GM19025 (cell line): Measurements from ENCODE around the gene DSC2.

Source experiments
- ATAC-seq: cut with Tn5 transposase; IDR thresholded peaks from one replicate; pipeline ENCODE4 v1.9.1; 2021; ENCODE audit warnings: mild to moderate bottlenecking, low read depth, moderate library complexity; ENCODE audit not compliant: unreplicated experiment

The DSC2 gene

GRCh38 chr18:31099450-31100230 lies 2.6 kb downstream of the DSC2 start:
- no peak for ATAC-seq

DNA sequence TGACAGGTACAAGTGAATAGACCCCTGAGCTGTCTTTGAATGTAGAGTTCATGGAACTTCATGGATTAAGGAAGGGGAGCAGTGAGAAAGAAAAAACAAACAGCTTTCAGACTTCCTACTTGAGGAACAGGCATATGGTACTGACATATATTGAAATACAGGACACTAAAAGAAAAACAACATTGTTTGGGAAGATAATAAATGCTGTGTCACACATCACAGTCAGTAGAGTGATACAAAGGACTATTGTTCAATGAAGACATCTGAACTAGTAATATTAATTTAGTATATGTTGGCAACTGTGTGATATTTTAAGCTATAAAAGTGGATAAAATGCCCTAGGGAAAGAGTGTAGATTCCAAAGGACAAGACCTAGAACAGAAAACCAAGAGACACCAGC lies 3.3 kb downstream of the DSC2 start:
- ATAC-seq = no peak

DNA sequence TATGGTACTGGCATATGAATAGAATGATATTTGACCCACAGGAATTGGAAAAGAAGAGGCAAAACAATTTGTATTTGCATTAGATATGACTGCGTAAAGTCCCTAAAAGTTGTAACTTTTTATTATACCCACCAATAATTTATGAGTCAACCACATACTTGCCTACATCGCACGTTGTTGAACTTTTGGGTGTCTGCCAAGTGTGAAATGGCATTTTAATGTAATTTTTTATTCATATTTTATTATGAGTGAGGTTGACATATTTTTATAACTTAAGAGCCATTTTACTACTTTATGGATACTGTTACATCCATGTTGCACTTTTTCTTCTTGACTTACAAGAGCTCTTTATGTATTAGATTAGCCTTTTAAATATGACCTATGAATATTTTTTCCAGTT lies 4.6 kb downstream of the DSC2 start:
- no peak for ATAC-seq

- ATAC-seq = no peak
Observed at GRCh38 chr18:31093880-31094279, 8.3 kb downstream of the DSC2 start.

- ATAC-seq = no peak
Observed at GRCh38 chr18:31093294-31093693, 8.9 kb downstream of the DSC2 start.

- no peak for ATAC-seq
Observed at GRCh38 chr18:31091350-31091749, 10.9 kb downstream of the DSC2 start.

GRCh38 chr18:31088532-31088931 lies 13.7 kb downstream of the DSC2 start:
- ATAC-seq = no peak

GRCh38 chr18:31079973-31080372 lies 22.2 kb downstream of the DSC2 start:
- no peak for ATAC-seq

GRCh38 chr18:31077878-31078277 lies 24.3 kb downstream of the DSC2 start:
- no peak for ATAC-seq

DNA sequence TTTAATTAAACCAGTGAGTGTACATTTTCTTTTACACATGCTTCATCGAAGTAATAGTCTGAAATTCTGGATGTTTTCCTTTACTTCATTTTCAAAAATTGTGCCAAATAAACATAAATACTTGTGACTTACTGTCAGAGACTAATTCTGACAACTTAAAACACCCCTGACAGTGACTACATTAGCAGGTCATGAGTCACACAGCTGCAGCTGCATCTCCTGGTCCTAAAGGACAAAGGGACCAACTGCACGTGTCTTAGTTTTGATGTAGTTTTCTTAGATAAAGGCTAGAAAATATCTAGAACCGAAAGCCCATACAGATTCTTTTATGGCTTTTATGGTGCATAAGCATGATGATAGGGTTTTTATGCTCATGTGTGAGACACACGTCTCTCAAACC lies 30.0 kb downstream of the DSC2 start:
- ATAC-seq = no peak

DNA sequence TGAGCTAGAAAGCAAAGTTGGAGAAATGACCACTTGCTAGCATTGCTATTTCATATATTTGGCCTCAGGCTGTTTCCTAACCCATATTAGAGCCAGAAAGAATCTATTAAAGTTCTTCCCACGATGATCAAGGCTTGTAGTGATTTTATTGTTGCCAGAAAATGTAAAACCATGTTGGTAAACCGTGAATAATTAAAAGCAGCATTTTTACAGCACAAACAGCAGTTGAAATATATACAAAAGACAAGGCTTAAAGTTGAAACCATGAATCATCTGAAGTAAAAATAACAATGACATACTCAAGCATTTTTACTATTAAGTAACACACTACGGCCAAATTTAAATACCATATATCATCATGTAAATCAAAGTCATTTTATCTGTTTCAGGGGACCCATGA lies 32.0 kb downstream of the DSC2 start:
- no peak for ATAC-seq

GRCh38 chr18:31066266-31066665 lies 36.0 kb downstream of the DSC2 start:
- ATAC-seq = no peak

- no peak for ATAC-seq
Observed at GRCh38 chr18:31065036-31065773, 37.0 kb downstream of the DSC2 start.

- peak; percentile 63 for ATAC-seq
Observed at GRCh38 chr18:31064130-31064529, 38.1 kb downstream of the DSC2 start.

DNA sequence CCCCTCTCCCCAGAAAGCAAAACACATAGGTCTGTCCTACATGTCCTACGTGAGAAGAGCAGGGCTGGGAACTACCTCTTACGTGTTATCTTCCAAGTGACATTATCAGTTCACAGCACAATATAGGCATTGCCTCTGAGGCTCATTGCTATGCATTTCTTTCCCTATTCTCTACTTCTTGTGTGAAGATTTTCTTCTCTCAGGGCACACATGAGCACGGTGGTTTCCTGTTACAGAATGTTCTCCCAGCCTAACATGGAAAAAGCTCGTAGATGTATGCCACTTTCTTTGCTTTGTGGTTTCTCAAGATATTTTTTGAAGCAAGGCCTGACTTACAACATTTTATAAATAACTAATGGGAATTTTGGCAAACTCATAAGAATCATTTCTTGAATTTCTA lies 40.3 kb downstream of the DSC2 start:
- ATAC-seq = no peak

GRCh38 chr18:31058897-31059296 lies 43.3 kb downstream of the DSC2 start:
- ATAC-seq = no peak

DNA sequence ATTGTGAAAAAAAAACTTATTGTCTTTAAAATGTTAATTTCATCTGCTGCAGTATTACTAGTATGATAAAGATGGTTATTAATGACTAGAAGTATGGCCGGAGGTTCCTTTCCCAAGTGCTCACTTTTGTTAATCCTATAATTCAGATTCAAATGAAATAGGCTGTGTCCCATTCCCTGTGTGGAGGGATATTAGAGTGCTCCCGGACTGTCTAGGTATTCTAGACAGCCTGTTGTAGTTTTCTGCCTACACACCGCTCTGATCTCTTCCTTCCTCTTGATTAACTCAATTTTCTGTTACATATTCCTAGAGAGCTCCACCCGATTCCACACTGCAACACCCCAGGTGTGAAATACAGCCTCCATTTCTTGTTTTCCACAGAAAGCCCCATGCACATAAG lies 44.3 kb downstream of the DSC2 start:
- ATAC-seq = no peak

DNA sequence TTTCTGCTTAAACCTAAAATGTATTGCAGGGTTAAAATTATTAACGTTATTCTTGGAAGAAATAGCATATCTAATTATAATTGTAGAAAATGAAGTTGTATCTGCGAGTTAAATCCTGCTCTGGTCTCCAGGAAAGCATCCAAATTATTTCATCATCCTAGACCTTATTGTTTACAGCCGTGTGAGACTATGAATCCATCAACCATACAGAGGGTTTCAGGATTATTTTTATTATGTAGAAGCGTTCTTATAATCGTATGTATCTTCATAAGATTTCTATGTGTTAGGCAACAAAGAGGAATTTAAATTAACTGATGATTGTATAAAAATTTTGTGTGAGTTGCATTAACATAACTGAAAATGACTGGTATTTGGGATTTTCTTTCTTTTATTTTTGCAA lies 45.2 kb downstream of the DSC2 start:
- ATAC-seq = no peak

GRCh38 chr18:31056296-31056695 lies 45.9 kb downstream of the DSC2 start:
- no peak for ATAC-seq

DNA sequence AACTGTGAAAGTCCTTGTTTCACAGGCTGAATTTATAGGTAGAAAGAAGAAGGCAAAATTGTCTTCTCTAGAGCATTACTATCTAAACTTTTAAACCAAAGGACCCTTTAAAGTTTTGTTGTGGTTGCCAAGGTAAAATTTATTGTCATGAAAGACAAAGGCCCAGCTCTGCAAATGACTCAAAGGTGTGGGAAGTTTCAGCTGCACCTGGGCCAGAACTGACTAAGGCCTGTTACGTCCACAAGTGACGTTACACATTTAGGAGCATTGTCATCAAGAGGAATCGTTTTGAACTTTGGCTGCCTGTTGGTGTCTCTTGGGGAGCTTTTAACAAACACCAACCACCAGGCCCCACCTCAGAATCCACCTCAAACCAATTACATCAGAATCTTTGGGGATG lies 51.6 kb downstream of the DSC2 start:
- ATAC-seq = no peak

DNA sequence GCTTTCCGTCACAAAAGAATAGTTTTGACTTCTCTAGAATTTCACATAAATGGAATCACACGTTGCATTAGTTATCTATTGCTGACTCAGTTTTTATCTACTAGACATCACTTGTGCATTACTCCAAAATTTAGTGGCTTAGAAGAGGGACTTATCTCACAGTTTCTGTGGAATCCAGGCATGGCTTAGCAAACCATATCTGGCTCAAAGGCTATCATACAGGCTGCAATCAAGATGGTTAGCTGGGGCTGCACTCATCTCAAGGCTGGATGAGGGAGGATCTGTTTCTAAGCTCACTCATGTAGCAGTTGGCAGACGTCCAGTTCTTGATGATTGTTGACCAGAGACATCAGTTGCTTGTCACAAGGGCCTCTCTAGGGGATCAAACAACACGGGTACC lies 53.0 kb downstream of the DSC2 start:
- ATAC-seq = no peak

DNA sequence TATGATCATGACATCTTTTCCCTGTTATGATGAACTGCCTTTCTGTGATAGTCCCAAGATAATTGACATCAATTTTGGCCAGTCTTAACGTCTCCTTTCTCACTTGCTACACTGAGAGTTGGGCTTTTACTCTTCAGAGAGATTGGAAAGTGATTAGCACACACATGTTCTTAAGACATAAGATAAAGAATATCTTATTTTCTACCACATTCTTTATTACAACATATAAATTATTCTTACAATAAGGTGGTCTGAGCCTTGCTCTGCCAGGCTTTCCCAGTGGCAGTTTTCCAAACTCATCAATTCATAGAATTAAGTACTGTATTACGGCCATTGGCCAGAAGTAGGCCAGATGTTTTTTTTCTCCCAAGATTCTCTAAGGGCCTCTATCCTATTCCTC lies 54.0 kb downstream of the DSC2 start:
- ATAC-seq = no peak
